Measurements from ENCODE around the gene CCDC85B. TPM values are rescaled to one million over a fixed set of nuclear protein-coding genes. Genes with fewer than 3 reads are reported as not detected.

The CCDC85B gene
- total RNA-seq, 4 donors from 2014 or later, result 7.9 to 140 (median 23.1) TPM

DNA sequence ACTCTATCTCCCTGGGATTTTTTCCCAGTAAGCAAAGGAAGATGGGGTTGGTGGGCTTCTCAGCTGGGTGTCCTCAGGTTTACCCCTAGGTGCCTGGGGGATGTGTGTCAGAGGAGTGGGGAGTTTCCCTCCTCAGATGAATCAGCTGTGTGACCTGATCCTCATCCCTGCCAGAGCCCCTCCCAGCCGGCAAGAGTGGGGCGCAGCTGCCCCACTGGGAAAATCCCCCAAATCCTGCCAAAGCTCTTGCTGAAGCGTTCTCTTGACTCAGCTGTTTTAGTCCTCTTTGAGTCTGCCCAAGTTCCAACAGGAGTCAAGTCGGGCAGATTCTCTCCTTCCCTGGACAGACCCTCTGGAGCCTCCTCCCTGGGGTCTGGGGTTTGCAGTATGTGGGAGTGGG lies 22.4 kb downstream of the CCDC85B start:
- no peak overlapping the region for H3K4me3 ChIP-seq
- TF ChIP-seq EP300 (IDR thresholded peaks at IDR 0.05; ENCODE audit: low read depth) (no peak), POLR2A (IDR thresholded peaks at IDR 0.05) (no peak), POLR2AphosphoS5 (IDR thresholded peaks at IDR 0.05) (no peak)
- TF ChIP-seq, protein P1, sequence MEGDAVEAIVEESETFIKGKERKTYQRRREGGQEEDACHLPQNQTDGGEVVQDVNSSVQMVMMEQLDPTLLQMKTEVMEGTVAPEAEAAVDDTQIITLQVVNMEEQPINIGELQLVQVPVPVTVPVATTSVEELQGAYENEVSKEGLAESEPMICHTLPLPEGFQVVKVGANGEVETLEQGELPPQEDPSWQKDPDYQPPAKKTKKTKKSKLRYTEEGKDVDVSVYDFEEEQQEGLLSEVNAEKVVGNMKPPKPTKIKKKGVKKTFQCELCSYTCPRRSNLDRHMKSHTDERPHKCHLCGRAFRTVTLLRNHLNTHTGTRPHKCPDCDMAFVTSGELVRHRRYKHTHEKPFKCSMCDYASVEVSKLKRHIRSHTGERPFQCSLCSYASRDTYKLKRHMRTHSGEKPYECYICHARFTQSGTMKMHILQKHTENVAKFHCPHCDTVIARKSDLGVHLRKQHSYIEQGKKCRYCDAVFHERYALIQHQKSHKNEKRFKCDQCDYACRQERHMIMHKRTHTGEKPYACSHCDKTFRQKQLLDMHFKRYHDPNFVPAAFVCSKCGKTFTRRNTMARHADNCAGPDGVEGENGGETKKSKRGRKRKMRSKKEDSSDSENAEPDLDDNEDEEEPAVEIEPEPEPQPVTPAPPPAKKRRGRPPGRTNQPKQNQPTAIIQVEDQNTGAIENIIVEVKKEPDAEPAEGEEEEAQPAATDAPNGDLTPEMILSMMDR (IDR thresholded peaks at IDR 0.05), result no peak
- WGBS, 2 donors (ENCODE audit: low coverage in 1 of 2), result 48% methylated on average over 4 of the region's 4 CpGs; no CpG with 5 or more reads in 1 of the 2 donors
- no peak overlapping the region for H3K27ac ChIP-seq
- H3K9me3 ChIP-seq, result no peaks in the 10 kb centered on the region
- intact Hi-C loops (cut with DNase I; ENCODE audit: low total_unique reads) (no loop called here), in situ Hi-C loops (cut with MboI; ENCODE audit: low pct_ligation_motif_present in 1 of 4, low pct_unique_long_range_greater_than_20kb in 1 of 4, low sequenced_read_pairs in 3 of 4) (no loop called here)
- H3K4me1 ChIP-seq, result peaks cover 22 to 41% (median 37%) of the 10 kb centered on the region in 4 donors
- no peaks in the 10 kb centered on the region for H3K36me3 ChIP-seq
- H3K27me3 ChIP-seq, result no peaks in the 10 kb centered on the region
- no peak for DNase-seq

DNA sequence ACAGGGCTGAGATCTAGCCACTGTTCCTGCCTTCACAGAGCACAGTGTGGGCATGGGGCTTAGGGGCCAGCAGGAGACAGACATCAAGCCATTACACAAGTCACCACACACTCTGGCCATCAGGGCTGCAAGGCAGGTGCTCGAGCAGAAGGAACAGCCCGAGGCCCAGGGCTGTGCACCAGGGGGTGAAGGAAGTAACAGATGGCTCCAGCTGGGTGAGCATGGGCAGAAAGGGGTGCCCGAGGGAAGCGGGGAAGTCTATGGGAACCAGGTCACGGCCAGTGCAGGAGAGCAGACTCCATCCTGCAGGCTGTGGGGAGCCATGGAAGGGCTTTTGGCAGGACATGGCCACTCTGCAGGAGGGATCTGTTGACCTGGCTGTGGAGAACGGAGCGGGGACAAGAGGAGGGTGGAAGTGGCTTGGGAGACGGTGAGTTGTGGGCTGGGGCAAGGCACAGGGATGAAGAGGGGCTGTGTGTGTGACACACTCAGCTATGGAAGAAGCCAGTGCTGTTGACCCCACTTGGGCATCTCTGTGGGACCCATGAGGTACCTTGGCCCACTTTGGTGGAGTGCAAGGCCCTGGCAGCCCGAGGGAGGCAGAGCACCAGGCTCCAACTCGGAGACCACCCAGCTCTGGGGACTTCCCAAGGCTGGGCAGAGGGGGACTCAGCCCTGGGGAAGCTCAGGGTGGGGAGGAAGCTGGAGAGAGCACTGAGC lies 24.8 kb downstream of the CCDC85B start:
- no peaks in the 10 kb centered on the region for H3K27me3 ChIP-seq
- peak overlapping the region; percentile 91 to 98 (median 96) for H3K27ac ChIP-seq
- H3K4me1 ChIP-seq, result peaks cover 25 to 47% (median 45%) of the 10 kb centered on the region in 4 donors
- TF ChIP-seq, protein P1 (IDR thresholded peaks at IDR 0.05), result no peak
- TF ChIP-seq POLR2A (IDR thresholded peaks at IDR 0.05) (no peak), POLR2AphosphoS5 (IDR thresholded peaks at IDR 0.05) (no peak), EP300 (IDR thresholded peaks at IDR 0.05; ENCODE audit: low read depth) (no peak)
- no peaks in the 10 kb centered on the region for H3K9me3 ChIP-seq
- WGBS, 2 donors (ENCODE audit: low coverage in 1 of 2), result 56 to 62% methylated on average over 3 to 10 of the region's 10 CpGs
- H3K36me3 ChIP-seq, result no peaks in the 10 kb centered on the region
- intact Hi-C loops (cut with DNase I; ENCODE audit: low total_unique reads), result no loop called here
- in situ Hi-C loops (cut with MboI; ENCODE audit: low pct_ligation_motif_present in 1 of 4, low pct_unique_long_range_greater_than_20kb in 1 of 4, low sequenced_read_pairs in 3 of 4), result no loop called here
- H3K4me3 ChIP-seq, result no peak overlapping the region
- DNase-seq, result no peak

- Histone ChIP-seq H3K27me3 (no peaks in the 10 kb centered on the region), H3K27ac (peak overlapping the region; percentile 91 to 98 (median 96)), H3K4me1 (peaks cover 31 to 53% (median 51%) of the 10 kb centered on the region in 4 donors), H3K9me3 (no peaks in the 10 kb centered on the region), H3K36me3 (no peaks in the 10 kb centered on the region), H3K4me3 (no peak overlapping the region)
- in situ Hi-C loops (cut with MboI; ENCODE audit: low pct_ligation_motif_present in 1 of 4, low pct_unique_long_range_greater_than_20kb in 1 of 4, low sequenced_read_pairs in 3 of 4) (no loop called here), intact Hi-C loops (cut with DNase I; ENCODE audit: low total_unique reads) (no loop called here)
- WGBS, 2 donors (ENCODE audit: low coverage in 1 of 2), result 51% methylated on average over 13 of the region's 13 CpGs; no CpG with 5 or more reads in 1 of the 2 donors
- peak; percentile 74 for DNase-seq
- TF ChIP-seq EP300 (IDR thresholded peaks at IDR 0.05; ENCODE audit: low read depth), result no peak
- TF ChIP-seq POLR2AphosphoS5 (IDR thresholded peaks at IDR 0.05), result peak; percentile 68 to 75 (median 73)
Measured at GRCh38 chr11:65915821-65916251, 25.4 kb downstream of the CCDC85B start.

- Histone ChIP-seq H3K9me3 (no peaks in the 10 kb centered on the region), H3K4me3 (no peak overlapping the region), H3K4me1 (peaks cover 34 to 56% (median 54%) of the 10 kb centered on the region in 4 donors), H3K27me3 (no peaks in the 10 kb centered on the region), H3K36me3 (no peaks in the 10 kb centered on the region), H3K27ac (peak overlapping the region; percentile 91 to 98 (median 96))
- 79% methylated on average over 7 of the region's 7 CpGs; no CpG with 5 or more reads in 1 of the 2 donors for WGBS, 2 donors (ENCODE audit: low coverage in 1 of 2)
- TF ChIP-seq POLR2A (IDR thresholded peaks at IDR 0.05) (no peak), POLR2AphosphoS5 (IDR thresholded peaks at IDR 0.05) (no peak), EP300 (IDR thresholded peaks at IDR 0.05; ENCODE audit: low read depth) (no peak)
- TF ChIP-seq, protein P1 (IDR thresholded peaks at IDR 0.05), result no peak
- intact Hi-C loops (cut with DNase I; ENCODE audit: low total_unique reads), result no loop called here
- no peak for DNase-seq
- in situ Hi-C loops (cut with MboI; ENCODE audit: low pct_ligation_motif_present in 1 of 4, low pct_unique_long_range_greater_than_20kb in 1 of 4, low sequenced_read_pairs in 3 of 4), result no loop called here
Measured at GRCh38 chr11:65916391-65916790, 25.9 kb downstream of the CCDC85B start.
